Lung (tissue), 12 donors: Measurements from ENCODE around the gene C12orf60. TPM values are rescaled to one million over a fixed set of nuclear protein-coding genes. Genes with fewer than 3 reads are reported as not detected.

Source experiments
- ATAC-seq: fragments of 200-7000 bp; cut with Tn5 transposase; one replicate; pipeline ENCODE4 v1.9.1; 2020; ENCODE audit warnings: moderate number of reproducible peaks; ENCODE audit not compliant: insufficient read depth, low FRiP score
- DNase-seq, 3 donors: peaks; one replicate each; pipeline ENCODE4 v3.0.0-alpha.2; 2013 to 2017
- H3K27ac ChIP-seq, 2 donors: one replicate each; pipeline ENCODE4 v1.5.1; 2013; ENCODE audit warnings: mild to moderate bottlenecking in 2 of 2, moderate library complexity in 2 of 2, control low read depth in 1 of 2, inconsistent platforms in 1 of 2, low read depth in 1 of 2, low read length in 1 of 2
- H3K27me3 ChIP-seq, 3 donors: one replicate each; pipeline ENCODE4 v1.5.1; 2013; ENCODE audit warnings: low read length in 2 of 3; ENCODE audit not compliant: control insufficient read depth in 3 of 3, insufficient read depth in 3 of 3
- H3K36me3 ChIP-seq, 4 donors: one replicate each; pipeline ENCODE4 v1.5.1; 2013; ENCODE audit warnings: low read length in 4 of 4, mild to moderate bottlenecking in 1 of 4, moderate library complexity in 1 of 4; ENCODE audit not compliant: control insufficient read depth in 4 of 4, insufficient read depth in 4 of 4
- H3K4me1 ChIP-seq, 5 donors: one replicate each; pipeline ENCODE4 v1.5.1; 2013; ENCODE audit warnings: low read length in 5 of 5, mild to moderate bottlenecking in 2 of 5, moderate library complexity in 1 of 5; ENCODE audit not compliant: control insufficient read depth in 5 of 5, insufficient read depth in 5 of 5
- H3K4me3 ChIP-seq: one replicate; pipeline ENCODE4 v1.5.1; 2013; ENCODE audit warnings: mild to moderate bottlenecking, control low read depth, moderate library complexity
- H3K9ac ChIP-seq, 2 donors: one replicate each; pipeline ENCODE4 v1.5.1; 2013; ENCODE audit warnings: low read length in 2 of 2, control low read depth in 1 of 2; ENCODE audit not compliant: insufficient read depth in 1 of 2
- H3K9me3 ChIP-seq, 4 donors: one replicate each; pipeline ENCODE4 v1.5.1; 2013; ENCODE audit warnings: low read length in 3 of 4, mild to moderate bottlenecking in 1 of 4, moderate library complexity in 1 of 4; ENCODE audit not compliant: control insufficient read depth in 4 of 4, insufficient read depth in 3 of 4
- WGBS, 2 donors: extraction: QIAGEN DNeasy Blood & Tissue Kit; methylation state at CpG; one replicate each; pipeline ENCODE4 v1.1.7; 2013; 5-methylcytosine and 5-hydroxymethylcytosine counted together
- polyA plus RNA-seq, 2 donors: library from polyadenylated mRNA; stranded (reverse); fragments of 200-250 nt; gene quantifications; one replicate each; pipeline ENCODE4 v1.2.1, GENCODE V29; 2013
- total RNA-seq, 2 donors: library from RNA; depleted of rRNA in 1 of 2; stranded (reverse); fragments of >200 nt in 1 of 2; gene quantifications; one replicate each; pipeline ENCODE4 v1.2.1, GENCODE V29; 2014 to 2021
- TF ChIP-seq, protein P1 (sequence below): IDR thresholded peaks from 2 replicates; pipeline ENCODE4 v1.5.1; 2012; ENCODE audit warnings: mild to moderate bottlenecking; ENCODE audit errors: control extremely low read depth, extremely low read depth
- donor health status: control.
- donor health status: control.
- donor health status: Bipolar disorder and iron deficiency.
- donor health status: healthy.
- donor health status: DM: yes; HTN: yes; CAD: no.

Gene C12orf60
- total and polyA plus RNA-seq, 4 donors: 0.55 to 2.4 (median 0.79) TPM

DNA sequence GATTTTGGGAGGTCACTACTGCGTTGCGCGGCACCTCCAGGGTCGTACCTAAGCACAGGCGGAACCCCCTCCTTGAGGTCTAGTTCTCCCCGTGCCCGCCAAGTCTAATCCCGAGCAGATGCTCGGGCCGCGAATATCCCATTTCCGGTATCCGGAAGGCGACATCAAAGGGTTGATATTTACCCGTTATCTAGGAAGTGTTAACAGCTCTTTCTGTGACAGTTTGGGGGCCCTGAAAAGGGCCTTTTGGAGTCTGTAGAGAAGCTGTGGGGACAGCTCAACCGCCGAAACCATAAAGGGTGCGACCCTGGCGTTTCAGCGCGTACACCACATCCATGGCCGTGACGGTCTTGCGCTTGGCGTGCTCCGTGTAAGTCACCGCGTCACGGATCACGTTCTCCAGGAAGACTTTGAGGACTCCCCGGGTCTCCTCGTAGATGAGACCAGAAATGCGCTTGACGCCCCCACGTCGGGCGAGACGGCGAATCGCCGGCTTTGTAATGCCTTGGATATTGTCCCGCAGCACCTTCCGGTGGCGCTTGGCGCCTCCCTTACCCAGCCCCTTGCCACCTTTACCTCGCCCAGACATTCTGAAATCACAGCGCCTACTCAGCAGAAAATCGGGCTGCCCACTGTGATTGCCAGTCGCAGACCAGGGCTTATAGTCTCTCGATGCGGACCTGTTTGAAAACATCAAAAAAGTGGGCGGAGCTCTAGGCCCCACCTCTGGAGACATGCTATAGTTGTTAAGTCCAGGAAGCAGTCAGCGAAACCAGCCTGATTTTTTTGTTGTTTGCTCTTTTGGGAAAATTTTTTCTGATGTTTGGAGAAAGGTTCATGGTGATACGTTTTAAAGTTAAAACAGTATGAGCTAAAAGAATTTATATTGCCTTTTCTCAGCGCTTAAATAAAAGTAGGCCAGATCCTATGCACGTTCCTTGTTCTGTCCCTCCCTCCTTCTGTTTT is 32.7 kb upstream of the C12orf60 start:
- Histone ChIP-seq H3K4me3 (peak overlapping the region; percentile 70), H3K36me3 (no peaks in the 10 kb centered on the region), H3K27me3 (no peaks in the 10 kb centered on the region), H3K4me1 (peaks cover 0 to 32% (median 3%) of the 10 kb centered on the region in 5 donors), H3K9me3 (no peaks in the 10 kb centered on the region), H3K9ac (peak overlapping the region; percentile 90 to 97), H3K27ac (peak overlapping the region; percentile 95 to 98)
- ATAC-seq: peak; percentile 68
- peak; percentile 95 to 98 (median 98) for DNase-seq
- WGBS, 2 donors: 1% methylated on average over 56 of the region's 56 CpGs
- TF ChIP-seq, protein P1, sequence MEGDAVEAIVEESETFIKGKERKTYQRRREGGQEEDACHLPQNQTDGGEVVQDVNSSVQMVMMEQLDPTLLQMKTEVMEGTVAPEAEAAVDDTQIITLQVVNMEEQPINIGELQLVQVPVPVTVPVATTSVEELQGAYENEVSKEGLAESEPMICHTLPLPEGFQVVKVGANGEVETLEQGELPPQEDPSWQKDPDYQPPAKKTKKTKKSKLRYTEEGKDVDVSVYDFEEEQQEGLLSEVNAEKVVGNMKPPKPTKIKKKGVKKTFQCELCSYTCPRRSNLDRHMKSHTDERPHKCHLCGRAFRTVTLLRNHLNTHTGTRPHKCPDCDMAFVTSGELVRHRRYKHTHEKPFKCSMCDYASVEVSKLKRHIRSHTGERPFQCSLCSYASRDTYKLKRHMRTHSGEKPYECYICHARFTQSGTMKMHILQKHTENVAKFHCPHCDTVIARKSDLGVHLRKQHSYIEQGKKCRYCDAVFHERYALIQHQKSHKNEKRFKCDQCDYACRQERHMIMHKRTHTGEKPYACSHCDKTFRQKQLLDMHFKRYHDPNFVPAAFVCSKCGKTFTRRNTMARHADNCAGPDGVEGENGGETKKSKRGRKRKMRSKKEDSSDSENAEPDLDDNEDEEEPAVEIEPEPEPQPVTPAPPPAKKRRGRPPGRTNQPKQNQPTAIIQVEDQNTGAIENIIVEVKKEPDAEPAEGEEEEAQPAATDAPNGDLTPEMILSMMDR: no peak

DNA sequence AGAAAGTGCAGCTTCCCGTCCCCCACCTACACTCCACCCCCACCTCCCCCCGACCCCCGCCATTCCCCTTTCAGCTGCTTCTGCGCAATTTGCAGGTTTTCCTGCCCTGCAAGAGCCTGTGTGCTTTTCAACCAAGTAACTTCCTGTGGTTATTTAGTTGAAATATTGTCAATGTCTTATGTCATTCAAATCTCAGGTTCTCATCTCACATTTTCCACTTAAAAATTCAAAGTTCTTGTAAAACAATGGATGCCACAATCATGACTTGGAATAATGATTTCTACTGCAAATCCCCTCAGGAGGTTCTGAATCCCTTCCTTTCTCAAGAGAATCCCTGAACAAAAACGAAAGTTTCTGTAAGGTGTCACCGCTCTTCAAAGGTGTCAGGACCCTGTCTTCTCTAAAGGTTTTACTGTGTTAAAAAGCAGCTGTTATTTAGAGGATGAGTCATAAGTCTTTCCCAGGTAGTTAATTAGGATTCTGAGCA is 31.8 kb upstream of the C12orf60 start:
- Histone ChIP-seq H3K4me3 (no peak overlapping the region), H3K9me3 (no peaks in the 10 kb centered on the region), H3K9ac (peak overlapping the region in 1 of 2 donors; percentile 61), H3K27ac (no peak overlapping the region), H3K27me3 (no peaks in the 10 kb centered on the region), H3K4me1 (peaks cover 4 to 34% (median 6%) of the 10 kb centered on the region in 5 donors), H3K36me3 (no peaks in the 10 kb centered on the region)
- TF ChIP-seq, protein P1: no peak
- 20 to 35% methylated on average over 6 of the region's 6 CpGs for WGBS, 2 donors
- peak; percentile 31 to 39 (median 34) for DNase-seq
- ATAC-seq: no peak

DNA sequence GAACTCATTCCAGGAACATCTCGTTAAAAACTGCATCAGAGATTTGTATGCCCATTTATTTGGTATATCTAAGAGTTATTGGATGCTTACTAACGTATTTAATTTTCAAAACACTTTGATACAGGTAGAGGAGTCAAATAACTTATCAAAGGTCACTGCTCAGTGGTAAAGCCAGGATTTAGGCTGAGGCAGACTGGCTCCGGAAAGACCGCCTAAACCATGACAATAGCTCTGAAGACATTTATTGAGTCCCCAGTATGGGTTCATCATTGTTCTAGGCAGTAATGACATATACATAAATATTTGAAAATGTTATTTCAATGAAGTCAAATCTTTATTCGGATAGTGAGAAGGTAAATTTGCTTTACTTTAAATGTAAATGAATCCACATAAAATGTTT is 30.5 kb upstream of the C12orf60 start:
- H3K4me1 ChIP-seq: peaks cover 4 to 43% (median 7%) of the 10 kb centered on the region in 5 donors
- 93 to 95% methylated on average over 5 of the region's 5 CpGs for WGBS, 2 donors

More for the DNA sequence above, 30.5 kb upstream of the C12orf60 start:
- H3K9me3 ChIP-seq: no peaks in the 10 kb centered on the region
- DNase-seq (no peak), ATAC-seq (no peak)
- H3K27me3 ChIP-seq: no peaks in the 10 kb centered on the region
- H3K9ac ChIP-seq: no peak overlapping the region
- no peaks in the 10 kb centered on the region for H3K36me3 ChIP-seq
- H3K4me3 ChIP-seq: no peak overlapping the region
- TF ChIP-seq, protein P1: no peak
- no peak overlapping the region for H3K27ac ChIP-seq
